K562 (cell line): ENCODE data around the gene KLHL18. TPM values are rescaled to one million over a fixed set of nuclear protein-coding genes. Genes with fewer than 3 reads are reported as not detected.

Experiments
- ARID3A ChIP-seq: IDR thresholded peaks from 2 replicates; pipeline ENCODE4 v1.6.1; 2012; ENCODE audit warnings: low read depth, low read length, improper control_type of control experiment, borderline replicate concordance
- ATF1 ChIP-seq, 2 experiments: fragments of 450-650 bp in 1 of 2; IDR thresholded peaks; 2 replicates each; pipeline ENCODE4 v1.6.1; 2016; ENCODE audit warnings: missing compliant biosample characterization in 1 of 2, missing genetic modification characterization in 1 of 2
- BHLHE40 ChIP-seq: IDR thresholded peaks from 2 replicates; pipeline ENCODE4 v1.6.1; 2011; ENCODE audit warnings: low read length, improper control_type of control experiment
- CEBPG ChIP-seq, 3 experiments: fragments of 200-800 bp in 1 of 3; sonication (Bioruptor generic) in 1 of 3; sonication (generic) in 1 of 3; formaldehyde crosslinking in 1 of 3; IDR thresholded peaks in 2 of 3; conservative IDR thresholded peaks in 1 of 3; 2 replicates each; pipeline versions ENCODE4 v1.6.1 to v1.8.0; 2016 to 2022; ENCODE audit warnings: missing compliant biosample characterization in 2 of 3, missing genetic modification characterization in 2 of 3, mild to moderate bottlenecking in 1 of 3, missing genetic modification reagents in 1 of 3
- GATAD2A ChIP-seq: fragments of 450-650 bp; IDR thresholded peaks from 2 replicates; pipeline ENCODE4 v1.6.1; 2017
- L3MBTL2 ChIP-seq: fragments of 450-650 bp; IDR thresholded peaks from 2 replicates; pipeline ENCODE4 v1.6.1; 2016; ENCODE audit warnings: mild to moderate bottlenecking, moderate library complexity
- MAFF ChIP-seq: IDR thresholded peaks from 2 replicates; pipeline ENCODE4 v1.6.1; 2012; ENCODE audit warnings: low read length, improper control_type of control experiment
- NBN ChIP-seq: fragments of 450-650 bp; IDR thresholded peaks from 2 replicates; pipeline ENCODE4 v1.6.1; 2016; ENCODE audit warnings: low read depth, mild to moderate bottlenecking
- NCOA4 ChIP-seq: fragments of 450-650 bp; IDR thresholded peaks from 2 replicates; pipeline ENCODE4 v1.6.1; 2018; ENCODE audit warnings: mild to moderate bottlenecking; ENCODE audit not compliant: partially characterized antibody
- NR2C1 ChIP-seq, 2 experiments: fragments of 450-650 bp; IDR thresholded peaks; 2 replicates each; pipeline ENCODE4 v1.6.1; 2017; ENCODE audit warnings: mild to moderate bottlenecking in 2 of 2, antibody characterized with exemption in 1 of 2, inconsistent platforms in 1 of 2, missing compliant biosample characterization in 1 of 2, missing genetic modification characterization in 1 of 2
- PYGO2 ChIP-seq: fragments of 450-650 bp; IDR thresholded peaks from 2 replicates; pipeline ENCODE4 v1.6.1; 2016; ENCODE audit warnings: mild to moderate bottlenecking, missing genetic modification characterization, moderate library complexity, missing compliant biosample characterization
- TAF7 ChIP-seq: fragments of 450-650 bp; IDR thresholded peaks from 2 replicates; pipeline ENCODE4 v1.6.1; 2016; ENCODE audit warnings: missing genetic modification characterization, missing compliant biosample characterization
- TCF7L2 ChIP-seq: fragments of 150-350 bp; IDR thresholded peaks from 2 replicates; pipeline ENCODE4 v1.6.1; 2016; ENCODE audit warnings: low read depth, mild to moderate bottlenecking, low read length, moderate library complexity
- ZC3H11A ChIP-seq: IDR thresholded peaks from 2 replicates; pipeline ENCODE4 v1.6.1; 2012; ENCODE audit warnings: low read depth, low read length, improper control_type of control experiment
- ZNF121 ChIP-seq: sonication (generic); formaldehyde crosslinking; conservative IDR thresholded peaks from 2 replicates; pipeline ENCODE4 v1.8.0; 2022; ENCODE audit warnings: missing genetic modification reagents
- ZNF140 ChIP-seq: fragments of 250-450 bp; sonication (Bioruptor Pico); IDR thresholded peaks from 2 replicates; pipeline ENCODE4 v1.8.0; 2021; ENCODE audit warnings: moderate library complexity, mild to moderate bottlenecking, inconsistent platforms
- ZNF239 ChIP-seq: fragments of 250-450 bp; sonication (Bioruptor Pico); IDR thresholded peaks from 2 replicates; pipeline ENCODE4 v1.4.0; 2020; ENCODE audit warnings: mild to moderate bottlenecking
- polyA plus RNA-seq, 8 experiments: library from polyadenylated mRNA; depleted of rRNA in 4 of 8; stranded (reverse) in 5 of 8; unstranded in 3 of 8; fragments of >200 nt; fragmentation: Nextera tagmentation in 2 of 8; fragmentation: Illumina TruSeq in 1 of 8; extraction: Ambion mirVana in 2 of 8; extraction: Trizol in 1 of 8; gene quantifications; 2 replicates each; pipeline versions ENCODE4 v1.2.1 to v1.2.3, GENCODE V29; 2011 to 2014; ENCODE audit warnings: inconsistent platforms in 1 of 8, missing spikeins in 1 of 8
- total RNA-seq, 7 experiments: library from RNA; depleted of rRNA in 6 of 7; stranded (reverse); fragments of >200 nt in 6 of 7; fragmentation: Illumina TruSeq in 2 of 7; extraction: Trizol in 2 of 7; gene quantifications; 2 replicates each; pipeline versions ENCODE4 v1.2.1 to v1.2.3, GENCODE V29; 2011 to 2021; ENCODE audit warnings: low replicate concordance in 1 of 7
- TF ChIP-seq, protein P1 (sequence below): fragments of 200-800 bp; sonication (Bioruptor generic); IDR thresholded peaks from 2 replicates; pipeline ENCODE4 v1.6.1; 2017; ENCODE audit warnings: missing genetic modification characterization, missing compliant biosample characterization
- TF ChIP-seq, protein P2 (sequence below): fragments of 250-450 bp; sonication (Bioruptor Pico); IDR thresholded peaks from 2 replicates; pipeline ENCODE4 v1.8.0; 2022; ENCODE audit warnings: inconsistent platforms
- TF ChIP-seq, protein P3 (sequence below): sonication (generic); formaldehyde crosslinking; IDR thresholded peaks from 2 replicates; pipeline ENCODE4 v1.8.0; 2022; ENCODE audit warnings: mild to moderate bottlenecking, missing genetic modification reagents
- TF ChIP-seq, protein P4 (sequence below), 2 experiments: IDR thresholded peaks; 2 replicates each; pipeline ENCODE4 v1.6.1; 2011; ENCODE audit warnings: borderline replicate concordance in 1 of 2, control low read depth in 1 of 2, low read depth in 1 of 2, low read length in 1 of 2, mild to moderate bottlenecking in 1 of 2, mixed read lengths in 1 of 2, moderate library complexity in 1 of 2; ENCODE audit not compliant: insufficient read depth in 1 of 2, insufficient read length in 1 of 2, poor library complexity in 1 of 2, severe bottlenecking in 1 of 2; ENCODE audit errors: extremely low read depth in 1 of 2

Gene KLHL18
- total and polyA plus RNA-seq, 9 of the 15 experiments (the other 6 are each of a cell fraction or from before 2014, with no cell fraction given), result 26.7 to 97.5 (median 48.7) TPM

GRCh38 chr3:47379411-47379899, 96.7 kb downstream of the KLHL18 start (continued):
- TF ChIP-seq, protein P1, sequence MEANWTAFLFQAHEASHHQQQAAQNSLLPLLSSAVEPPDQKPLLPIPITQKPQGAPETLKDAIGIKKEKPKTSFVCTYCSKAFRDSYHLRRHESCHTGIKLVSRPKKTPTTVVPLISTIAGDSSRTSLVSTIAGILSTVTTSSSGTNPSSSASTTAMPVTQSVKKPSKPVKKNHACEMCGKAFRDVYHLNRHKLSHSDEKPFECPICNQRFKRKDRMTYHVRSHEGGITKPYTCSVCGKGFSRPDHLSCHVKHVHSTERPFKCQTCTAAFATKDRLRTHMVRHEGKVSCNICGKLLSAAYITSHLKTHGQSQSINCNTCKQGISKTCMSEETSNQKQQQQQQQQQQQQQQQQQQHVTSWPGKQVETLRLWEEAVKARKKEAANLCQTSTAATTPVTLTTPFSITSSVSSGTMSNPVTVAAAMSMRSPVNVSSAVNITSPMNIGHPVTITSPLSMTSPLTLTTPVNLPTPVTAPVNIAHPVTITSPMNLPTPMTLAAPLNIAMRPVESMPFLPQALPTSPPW, result no peak
- peak; percentile 50; the same call in 1 of the 2 replicates for TF ChIP-seq NR2C1 (IDR thresholded peaks at IDR 0.05)
- peak; percentile 48; the same call in 1 of the 2 replicates for TF ChIP-seq NR2C1 (tag; IDR thresholded peaks at IDR 0.05)
- no peak for TF ChIP-seq ZNF239 (CRISPR knock-in tag)
- no peak for TF ChIP-seq TCF7L2
- no peak for TF ChIP-seq CEBPG (CRISPR knock-in tag; IDR thresholded peaks at IDR 0.05)
- TF ChIP-seq CEBPG (tag; conservative IDR thresholded peaks at IDR 0.05 in 1 of 2, IDR thresholded peaks at IDR 0.05 in 1 of 2), result no peak
- TF ChIP-seq, protein P2, sequence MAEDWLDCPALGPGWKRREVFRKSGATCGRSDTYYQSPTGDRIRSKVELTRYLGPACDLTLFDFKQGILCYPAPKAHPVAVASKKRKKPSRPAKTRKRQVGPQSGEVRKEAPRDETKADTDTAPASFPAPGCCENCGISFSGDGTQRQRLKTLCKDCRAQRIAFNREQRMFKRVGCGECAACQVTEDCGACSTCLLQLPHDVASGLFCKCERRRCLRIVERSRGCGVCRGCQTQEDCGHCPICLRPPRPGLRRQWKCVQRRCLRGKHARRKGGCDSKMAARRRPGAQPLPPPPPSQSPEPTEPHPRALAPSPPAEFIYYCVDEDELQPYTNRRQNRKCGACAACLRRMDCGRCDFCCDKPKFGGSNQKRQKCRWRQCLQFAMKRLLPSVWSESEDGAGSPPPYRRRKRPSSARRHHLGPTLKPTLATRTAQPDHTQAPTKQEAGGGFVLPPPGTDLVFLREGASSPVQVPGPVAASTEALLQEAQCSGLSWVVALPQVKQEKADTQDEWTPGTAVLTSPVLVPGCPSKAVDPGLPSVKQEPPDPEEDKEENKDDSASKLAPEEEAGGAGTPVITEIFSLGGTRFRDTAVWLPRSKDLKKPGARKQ (CRISPR knock-in tag), result no peak
- no peak for TF ChIP-seq BHLHE40
- TF ChIP-seq GATAD2A, result 0 out of 2 replicates have a peak, but pooled peaks have one; percentile 36
- TF ChIP-seq ZNF121 (CRISPR knock-in tag), result no peak
- no peak for TF ChIP-seq NBN
- TF ChIP-seq TAF7 (tag), result 0 out of 2 replicates have a peak, but pooled peaks have one; percentile 36
- TF ChIP-seq PYGO2, result no peak
- TF ChIP-seq, protein P3, sequence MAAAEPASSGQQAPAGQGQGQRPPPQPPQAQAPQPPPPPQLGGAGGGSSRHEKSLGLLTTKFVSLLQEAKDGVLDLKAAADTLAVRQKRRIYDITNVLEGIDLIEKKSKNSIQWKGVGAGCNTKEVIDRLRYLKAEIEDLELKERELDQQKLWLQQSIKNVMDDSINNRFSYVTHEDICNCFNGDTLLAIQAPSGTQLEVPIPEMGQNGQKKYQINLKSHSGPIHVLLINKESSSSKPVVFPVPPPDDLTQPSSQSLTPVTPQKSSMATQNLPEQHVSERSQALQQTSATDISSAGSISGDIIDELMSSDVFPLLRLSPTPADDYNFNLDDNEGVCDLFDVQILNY (CRISPR knock-in tag), result no peak
- TF ChIP-seq ARID3A, result no peak
- no peak for TF ChIP-seq ATF1 (CRISPR knock-in tag; IDR thresholded peaks at IDR 0.05)
- no peak for TF ChIP-seq ATF1 (tag; IDR thresholded peaks at IDR 0.05)
- TF ChIP-seq L3MBTL2, result peak; percentile 96
- no peak for TF ChIP-seq ZNF140
- no peak for TF ChIP-seq ZC3H11A
- TF ChIP-seq MAFF, result no peak
- TF ChIP-seq, protein P4, sequence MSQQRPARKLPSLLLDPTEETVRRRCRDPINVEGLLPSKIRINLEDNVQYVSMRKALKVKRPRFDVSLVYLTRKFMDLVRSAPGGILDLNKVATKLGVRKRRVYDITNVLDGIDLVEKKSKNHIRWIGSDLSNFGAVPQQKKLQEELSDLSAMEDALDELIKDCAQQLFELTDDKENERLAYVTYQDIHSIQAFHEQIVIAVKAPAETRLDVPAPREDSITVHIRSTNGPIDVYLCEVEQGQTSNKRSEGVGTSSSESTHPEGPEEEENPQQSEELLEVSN (IDR thresholded peaks at IDR 0.05; ENCODE audit: borderline replicate concordance in 1 of 2, extremely low read depth in 1 of 2, insufficient read depth in 1 of 2, insufficient read length in 1 of 2, low read depth in 1 of 2, low read length in 1 of 2, poor library complexity in 1 of 2, severe bottlenecking in 1 of 2), result peak; percentile 51 to 57
- no peak for TF ChIP-seq NCOA4
